ENCODE results near the gene TOM1L1. TPM values are rescaled to one million over a fixed set of nuclear protein-coding genes. Genes with fewer than 3 reads are reported as not detected.

The TOM1L1 gene
- total RNA-seq, 1 experiment from 2014 or later = 58.5 TPM

DNA sequence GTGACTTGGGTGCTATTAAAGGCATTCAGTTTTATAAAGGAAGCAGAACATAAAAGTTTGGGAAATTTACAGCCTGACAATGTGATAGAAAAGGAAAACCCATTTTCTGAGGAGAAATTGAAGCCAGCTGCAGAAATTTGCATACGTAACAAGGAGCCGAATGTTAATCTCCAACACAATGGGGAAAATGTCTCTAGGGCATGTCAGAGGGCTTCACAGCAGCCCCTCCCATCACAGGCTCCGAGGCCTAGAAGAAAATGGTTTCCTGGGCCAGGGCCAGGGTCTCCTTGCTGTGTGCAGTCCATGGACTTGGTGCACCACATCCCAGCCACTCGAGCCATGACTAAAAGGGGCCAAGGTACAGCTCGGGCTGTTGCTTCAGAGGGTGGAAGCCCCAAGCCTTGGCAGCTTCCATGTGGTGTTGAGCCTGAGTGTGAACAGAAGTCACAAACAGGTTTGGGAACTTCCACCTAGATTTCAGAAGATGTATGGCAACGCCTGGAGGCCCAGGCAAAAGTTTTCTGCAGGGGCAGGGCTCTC is 23.9 kb upstream of the TOM1L1 start (continued):
- TF ChIP-seq, protein P1, sequence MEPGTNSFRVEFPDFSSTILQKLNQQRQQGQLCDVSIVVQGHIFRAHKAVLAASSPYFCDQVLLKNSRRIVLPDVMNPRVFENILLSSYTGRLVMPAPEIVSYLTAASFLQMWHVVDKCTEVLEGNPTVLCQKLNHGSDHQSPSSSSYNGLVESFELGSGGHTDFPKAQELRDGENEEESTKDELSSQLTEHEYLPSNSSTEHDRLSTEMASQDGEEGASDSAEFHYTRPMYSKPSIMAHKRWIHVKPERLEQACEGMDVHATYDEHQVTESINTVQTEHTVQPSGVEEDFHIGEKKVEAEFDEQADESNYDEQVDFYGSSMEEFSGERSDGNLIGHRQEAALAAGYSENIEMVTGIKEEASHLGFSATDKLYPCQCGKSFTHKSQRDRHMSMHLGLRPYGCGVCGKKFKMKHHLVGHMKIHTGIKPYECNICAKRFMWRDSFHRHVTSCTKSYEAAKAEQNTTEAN (CRISPR knock-in tag; IDR thresholded peaks at IDR 0.05) = no peak
- TF ChIP-seq, protein P2, sequence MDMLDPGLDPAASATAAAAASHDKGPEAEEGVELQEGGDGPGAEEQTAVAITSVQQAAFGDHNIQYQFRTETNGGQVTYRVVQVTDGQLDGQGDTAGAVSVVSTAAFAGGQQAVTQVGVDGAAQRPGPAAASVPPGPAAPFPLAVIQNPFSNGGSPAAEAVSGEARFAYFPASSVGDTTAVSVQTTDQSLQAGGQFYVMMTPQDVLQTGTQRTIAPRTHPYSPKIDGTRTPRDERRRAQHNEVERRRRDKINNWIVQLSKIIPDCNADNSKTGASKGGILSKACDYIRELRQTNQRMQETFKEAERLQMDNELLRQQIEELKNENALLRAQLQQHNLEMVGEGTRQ (CRISPR knock-in tag; IDR thresholded peaks at IDR 0.05) = no peak
- TF ChIP-seq ZNF396 (CRISPR knock-in tag; IDR thresholded peaks at IDR 0.05; ENCODE audit: borderline replicate concordance) (no peak), ZNF263 (CRISPR knock-in tag; IDR thresholded peaks at IDR 0.05; ENCODE audit: low read depth) (no peak)
- TF ChIP-seq, protein P3, sequence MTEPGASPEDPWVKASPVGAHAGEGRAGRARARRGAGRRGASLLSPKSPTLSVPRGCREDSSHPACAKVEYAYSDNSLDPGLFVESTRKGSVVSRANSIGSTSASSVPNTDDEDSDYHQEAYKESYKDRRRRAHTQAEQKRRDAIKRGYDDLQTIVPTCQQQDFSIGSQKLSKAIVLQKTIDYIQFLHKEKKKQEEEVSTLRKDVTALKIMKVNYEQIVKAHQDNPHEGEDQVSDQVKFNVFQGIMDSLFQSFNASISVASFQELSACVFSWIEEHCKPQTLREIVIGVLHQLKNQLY (CRISPR knock-in tag; IDR thresholded peaks at IDR 0.05) = no peak

DNA sequence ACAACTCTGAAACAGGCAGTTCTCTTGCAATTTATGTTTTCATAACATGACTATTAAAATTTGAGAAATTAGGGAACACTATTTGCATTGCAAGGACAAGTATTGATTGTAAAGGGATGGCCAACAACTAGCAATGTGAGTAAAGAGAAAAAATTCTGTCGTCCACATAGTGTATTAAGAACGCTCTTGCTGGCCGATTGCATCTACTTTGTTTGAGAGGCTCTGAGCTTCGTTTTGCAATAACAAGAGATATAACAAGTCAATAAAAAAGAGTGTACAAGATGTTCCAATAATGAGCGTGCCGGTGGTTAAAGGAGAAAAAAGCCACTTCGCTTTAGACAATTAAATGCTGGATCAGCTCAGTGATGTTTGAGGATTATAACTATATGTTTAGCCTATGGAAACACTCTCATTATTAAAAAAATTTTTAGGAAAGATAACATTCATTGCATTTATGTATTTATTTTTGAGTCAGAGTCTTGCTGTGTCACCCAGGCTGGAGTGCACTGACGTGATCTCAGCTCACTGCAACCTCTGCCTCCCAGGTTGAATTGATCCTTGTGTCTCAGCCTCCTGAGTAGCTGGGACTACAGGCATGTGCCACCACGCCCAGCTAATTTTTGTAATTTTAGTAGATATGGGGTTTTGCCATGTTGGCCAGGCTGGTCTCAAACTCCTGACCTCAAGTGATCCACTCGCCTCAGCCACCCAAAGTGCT is 19.2 kb upstream of the TOM1L1 start:
- TF ChIP-seq ZNF671 (CRISPR knock-in tag; IDR thresholded peaks at IDR 0.05) = no peak
- no peak for TF ChIP-seq NR3C1 (CRISPR knock-in tag; conservative IDR thresholded peaks at IDR 0.05; ENCODE audit: low read depth)
- TF ChIP-seq, protein P4, sequence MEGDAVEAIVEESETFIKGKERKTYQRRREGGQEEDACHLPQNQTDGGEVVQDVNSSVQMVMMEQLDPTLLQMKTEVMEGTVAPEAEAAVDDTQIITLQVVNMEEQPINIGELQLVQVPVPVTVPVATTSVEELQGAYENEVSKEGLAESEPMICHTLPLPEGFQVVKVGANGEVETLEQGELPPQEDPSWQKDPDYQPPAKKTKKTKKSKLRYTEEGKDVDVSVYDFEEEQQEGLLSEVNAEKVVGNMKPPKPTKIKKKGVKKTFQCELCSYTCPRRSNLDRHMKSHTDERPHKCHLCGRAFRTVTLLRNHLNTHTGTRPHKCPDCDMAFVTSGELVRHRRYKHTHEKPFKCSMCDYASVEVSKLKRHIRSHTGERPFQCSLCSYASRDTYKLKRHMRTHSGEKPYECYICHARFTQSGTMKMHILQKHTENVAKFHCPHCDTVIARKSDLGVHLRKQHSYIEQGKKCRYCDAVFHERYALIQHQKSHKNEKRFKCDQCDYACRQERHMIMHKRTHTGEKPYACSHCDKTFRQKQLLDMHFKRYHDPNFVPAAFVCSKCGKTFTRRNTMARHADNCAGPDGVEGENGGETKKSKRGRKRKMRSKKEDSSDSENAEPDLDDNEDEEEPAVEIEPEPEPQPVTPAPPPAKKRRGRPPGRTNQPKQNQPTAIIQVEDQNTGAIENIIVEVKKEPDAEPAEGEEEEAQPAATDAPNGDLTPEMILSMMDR (IDR thresholded peaks at IDR 0.05) = no peak
- no peak for TF ChIP-seq ELF4 (CRISPR knock-in tag; IDR thresholded peaks at IDR 0.05; ENCODE audit: low read depth)
- no peak for TF ChIP-seq RORB (CRISPR knock-in tag; IDR thresholded peaks at IDR 0.05)
- no peak for TF ChIP-seq TEAD1 (CRISPR knock-in tag; IDR thresholded peaks at IDR 0.05)
- no peak for TF ChIP-seq JUN (CRISPR knock-in tag; IDR thresholded peaks at IDR 0.05)
- TF ChIP-seq, protein P5, sequence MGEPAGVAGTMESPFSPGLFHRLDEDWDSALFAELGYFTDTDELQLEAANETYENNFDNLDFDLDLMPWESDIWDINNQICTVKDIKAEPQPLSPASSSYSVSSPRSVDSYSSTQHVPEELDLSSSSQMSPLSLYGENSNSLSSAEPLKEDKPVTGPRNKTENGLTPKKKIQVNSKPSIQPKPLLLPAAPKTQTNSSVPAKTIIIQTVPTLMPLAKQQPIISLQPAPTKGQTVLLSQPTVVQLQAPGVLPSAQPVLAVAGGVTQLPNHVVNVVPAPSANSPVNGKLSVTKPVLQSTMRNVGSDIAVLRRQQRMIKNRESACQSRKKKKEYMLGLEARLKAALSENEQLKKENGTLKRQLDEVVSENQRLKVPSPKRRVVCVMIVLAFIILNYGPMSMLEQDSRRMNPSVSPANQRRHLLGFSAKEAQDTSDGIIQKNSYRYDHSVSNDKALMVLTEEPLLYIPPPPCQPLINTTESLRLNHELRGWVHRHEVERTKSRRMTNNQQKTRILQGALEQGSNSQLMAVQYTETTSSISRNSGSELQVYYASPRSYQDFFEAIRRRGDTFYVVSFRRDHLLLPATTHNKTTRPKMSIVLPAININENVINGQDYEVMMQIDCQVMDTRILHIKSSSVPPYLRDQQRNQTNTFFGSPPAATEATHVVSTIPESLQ (CRISPR knock-in tag; IDR thresholded peaks at IDR 0.05) = no peak

DNA sequence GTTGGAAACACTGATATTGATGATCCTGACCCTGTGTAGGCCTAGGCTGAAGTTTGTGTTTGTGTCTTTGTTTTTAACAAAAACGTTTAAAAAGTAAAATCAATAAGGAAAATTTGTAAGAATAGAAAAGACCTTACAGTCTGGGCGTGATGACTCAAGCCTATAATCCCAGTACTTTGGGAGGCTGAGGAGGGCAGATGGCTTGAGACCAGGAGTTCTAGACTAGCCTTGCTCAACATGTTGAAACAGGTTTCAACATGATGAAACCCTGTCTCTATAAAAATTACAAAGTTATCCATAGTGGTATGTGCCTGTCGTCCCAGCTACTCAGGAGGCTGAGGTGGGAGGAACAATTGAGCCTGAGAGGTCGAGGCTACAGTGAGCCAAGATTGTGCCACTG is 18.3 kb upstream of the TOM1L1 start:
- CTCF ChIA-PET = no interaction called here
- H3K4me3 Mint-ChIP-seq = no peak overlapping the region
- 0 out of 2 replicates have a peak, but pooled peaks cover 2% of the 10 kb centered on the region for H3K4me1 Mint-ChIP-seq
- TF ChIP-seq ATF1 (CRISPR knock-in tag; IDR thresholded peaks at IDR 0.05) (no peak), RELA (CRISPR knock-in tag; IDR thresholded peaks at IDR 0.05; ENCODE audit: borderline replicate concordance) (no peak), ZNF121 (CRISPR knock-in tag; IDR thresholded peaks at IDR 0.05) (no peak), ETV6 (CRISPR knock-in tag; IDR thresholded peaks at IDR 0.05) (no peak), MYBL2 (CRISPR knock-in tag; IDR thresholded peaks at IDR 0.05) (no peak)
- TF ChIP-seq, protein P6, sequence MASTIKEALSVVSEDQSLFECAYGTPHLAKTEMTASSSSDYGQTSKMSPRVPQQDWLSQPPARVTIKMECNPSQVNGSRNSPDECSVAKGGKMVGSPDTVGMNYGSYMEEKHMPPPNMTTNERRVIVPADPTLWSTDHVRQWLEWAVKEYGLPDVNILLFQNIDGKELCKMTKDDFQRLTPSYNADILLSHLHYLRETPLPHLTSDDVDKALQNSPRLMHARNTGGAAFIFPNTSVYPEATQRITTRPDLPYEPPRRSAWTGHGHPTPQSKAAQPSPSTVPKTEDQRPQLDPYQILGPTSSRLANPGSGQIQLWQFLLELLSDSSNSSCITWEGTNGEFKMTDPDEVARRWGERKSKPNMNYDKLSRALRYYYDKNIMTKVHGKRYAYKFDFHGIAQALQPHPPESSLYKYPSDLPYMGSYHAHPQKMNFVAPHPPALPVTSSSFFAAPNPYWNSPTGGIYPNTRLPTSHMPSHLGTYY (CRISPR knock-in tag; IDR thresholded peaks at IDR 0.05) = no peak
- TF ChIP-seq, protein P7, sequence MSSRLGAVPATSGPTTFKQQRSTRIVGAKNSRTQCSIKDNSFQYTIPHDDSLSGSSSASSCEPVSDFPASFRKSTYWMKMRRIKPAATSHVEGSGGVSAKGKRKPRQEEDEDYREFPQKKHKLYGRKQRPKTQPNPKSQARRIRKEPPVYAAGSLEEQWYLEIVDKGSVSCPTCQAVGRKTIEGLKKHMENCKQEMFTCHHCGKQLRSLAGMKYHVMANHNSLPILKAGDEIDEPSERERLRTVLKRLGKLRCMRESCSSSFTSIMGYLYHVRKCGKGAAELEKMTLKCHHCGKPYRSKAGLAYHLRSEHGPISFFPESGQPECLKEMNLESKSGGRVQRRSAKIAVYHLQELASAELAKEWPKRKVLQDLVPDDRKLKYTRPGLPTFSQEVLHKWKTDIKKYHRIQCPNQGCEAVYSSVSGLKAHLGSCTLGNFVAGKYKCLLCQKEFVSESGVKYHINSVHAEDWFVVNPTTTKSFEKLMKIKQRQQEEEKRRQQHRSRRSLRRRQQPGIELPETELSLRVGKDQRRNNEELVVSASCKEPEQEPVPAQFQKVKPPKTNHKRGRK (CRISPR knock-in tag; IDR thresholded peaks at IDR 0.05; ENCODE audit: borderline replicate concordance) = no peak
- TF ChIP-seq, protein P8, sequence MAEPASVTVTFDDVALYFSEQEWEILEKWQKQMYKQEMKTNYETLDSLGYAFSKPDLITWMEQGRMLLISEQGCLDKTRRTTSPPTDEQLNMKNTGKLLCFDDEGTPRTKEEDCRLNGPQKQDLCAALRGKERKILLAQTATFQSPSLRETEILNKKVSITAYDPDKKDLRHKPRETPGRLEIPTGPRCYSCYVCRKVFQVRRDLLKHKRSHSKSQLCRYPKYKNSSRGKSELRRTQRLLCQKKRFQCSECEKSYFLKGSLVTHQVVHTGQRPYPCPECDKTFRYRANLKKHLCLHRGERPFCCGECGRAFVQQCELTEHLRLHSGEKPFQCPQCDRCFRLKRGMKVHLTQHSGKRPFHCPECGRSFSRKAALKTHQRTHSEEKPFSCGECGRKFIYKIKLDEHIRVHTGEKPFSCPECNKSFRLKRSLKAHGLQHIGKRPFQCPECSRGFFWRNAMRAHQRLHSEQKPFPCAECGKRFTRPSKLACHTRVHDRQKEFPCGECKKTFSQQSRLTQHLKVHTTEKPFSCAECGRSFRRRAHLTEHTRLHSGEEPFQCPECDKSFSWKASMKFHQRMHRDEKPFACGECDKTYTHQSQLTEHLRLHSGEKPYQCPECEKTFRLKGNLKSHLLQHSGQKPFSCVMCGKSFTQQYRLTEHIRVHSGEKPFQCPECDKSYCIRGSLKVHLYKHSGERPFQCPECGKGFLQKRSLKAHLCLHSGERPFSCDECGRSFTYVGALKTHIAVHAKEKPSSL (CRISPR knock-in tag; conservative IDR thresholded peaks at IDR 0.05) = no peak
- no peaks in the 10 kb centered on the region for H3K27me3 Mint-ChIP-seq (ENCODE audit: low read depth)
- no peak for ATAC-seq
- H3K27ac Mint-ChIP-seq = no peak overlapping the region
- POLR2A ChIA-PET = no interaction called here
- peaks cover 25% of the 10 kb centered on the region for H3K36me3 Mint-ChIP-seq
- no peak for DNase-seq (ENCODE audit: low spot score)
- peaks cover 31% of the 10 kb centered on the region for H3K9me3 Mint-ChIP-seq

More for the DNA sequence above, 19.2 kb upstream of the TOM1L1 start:
- Mint-ChIP-seq H3K27me3 (ENCODE audit: low read depth) (no peaks in the 10 kb centered on the region), H3K4me1 (peaks cover 9% of the 10 kb centered on the region), H3K27ac (no peak overlapping the region), H3K36me3 (peaks cover 32% of the 10 kb centered on the region), H3K9me3 (peaks cover 40% of the 10 kb centered on the region), H3K4me3 (no peak overlapping the region)
- CTCF ChIA-PET = no interaction called here
- POLR2A ChIA-PET = interaction anchor here (0.6 kb wide), 1 partner anchor 609 kb away, joined by 6 read pairs; no protein-coding TSS in a partner anchor
- no peak for ATAC-seq
- DNase-seq (ENCODE audit: low spot score) = no peak
